HG03439 (cell line): Measurements from ENCODE around the gene DAAM1.
A peak's percentile ranks its signal among the peaks of the same experiment; 100 is the strongest.

Source experiments
- ATAC-seq: cut with Tn5 transposase; IDR thresholded peaks from one replicate; pipeline ENCODE4 v1.9.1; 2021; ENCODE audit warnings: mild to moderate bottlenecking, moderate library complexity; ENCODE audit not compliant: unreplicated experiment

DAAM1 gene

GRCh38 chr14:59188461-59189090, at the start of gene DAAM1:
Gene DAAM1 (plus strand): TSS chr14:59188667. CDS start chr14:59263478, 74,811 bp downstream.
- peak; percentile 93 for ATAC-seq

- ATAC-seq = no peak
Observed at GRCh38 chr14:59139324-59139723, 49.1 kb upstream of the DAAM1 start.

- no peak for ATAC-seq
Observed at GRCh38 chr14:59140106-59140843, 48.2 kb upstream of the DAAM1 start.

GRCh38 chr14:59146484-59146883, 42.0 kb upstream of the DAAM1 start:
- no peak for ATAC-seq

- ATAC-seq = no peak
Observed at GRCh38 chr14:59147007-59147406, 41.5 kb upstream of the DAAM1 start.

- ATAC-seq = no peak
Observed at GRCh38 chr14:59148334-59148900, 40.0 kb upstream of the DAAM1 start.

- ATAC-seq = peak; percentile 61
Observed at GRCh38 chr14:59150990-59151389, 37.5 kb upstream of the DAAM1 start.

- ATAC-seq = no peak
Observed at GRCh38 chr14:59154373-59154772, 34.1 kb upstream of the DAAM1 start.

- no peak for ATAC-seq
Observed at GRCh38 chr14:59155886-59156285, 32.6 kb upstream of the DAAM1 start.

GRCh38 chr14:59159169-59159568, 29.3 kb upstream of the DAAM1 start:
- no peak for ATAC-seq

GRCh38 chr14:59160506-59160905, 28.0 kb upstream of the DAAM1 start:
- ATAC-seq = no peak

- no peak for ATAC-seq
Observed at GRCh38 chr14:59161561-59162175, 26.8 kb upstream of the DAAM1 start.

- no peak for ATAC-seq
Observed at GRCh38 chr14:59166258-59166657, 22.2 kb upstream of the DAAM1 start.

GRCh38 chr14:59175404-59175803, 13.1 kb upstream of the DAAM1 start:
- ATAC-seq = peak; percentile 97

GRCh38 chr14:59176765-59177164, 11.7 kb upstream of the DAAM1 start:
- ATAC-seq = no peak

GRCh38 chr14:59177262-59177661, 11.2 kb upstream of the DAAM1 start:
- no peak for ATAC-seq

GRCh38 chr14:59181791-59182190, 6.7 kb upstream of the DAAM1 start:
- ATAC-seq = no peak

- ATAC-seq = no peak
Observed at GRCh38 chr14:59182641-59183040, 5.8 kb upstream of the DAAM1 start.

GRCh38 chr14:59183150-59183549, 5.3 kb upstream of the DAAM1 start:
- no peak for ATAC-seq

GRCh38 chr14:59184396-59184795, 4.1 kb upstream of the DAAM1 start:
- no peak for ATAC-seq

- ATAC-seq = no peak
Observed at GRCh38 chr14:59185676-59186075, 2.8 kb upstream of the DAAM1 start.

GRCh38 chr14:59186306-59186705, 2.2 kb upstream of the DAAM1 start:
- ATAC-seq = no peak
